ENCODE measurements around the gene ERGIC1. TPM values are rescaled to one million over a fixed set of nuclear protein-coding genes. Genes with fewer than 3 reads are reported as not detected.

Gene ERGIC1
- total RNA-seq, 1 donor from 2014 or later = 105 TPM

GRCh38 chr5:172943906-172944305, 109.9 kb downstream of the ERGIC1 start:
- TF ChIP-seq CTCF (conservative IDR thresholded peaks at IDR 0.05) = no peak
- H3K9me3 Mint-ChIP-seq = no peaks in the 10 kb centered on the region
- H3K4me1 Mint-ChIP-seq (ENCODE audit: unreplicated experiment) = peaks cover 38% of the 10 kb centered on the region
- no peak overlapping the region for H3K27ac Mint-ChIP-seq
- H3K27me3 Mint-ChIP-seq = no peaks in the 10 kb centered on the region
- H3K4me3 Mint-ChIP-seq = no peak overlapping the region
- no peak for DNase-seq (ENCODE audit: extremely low spot score, unreplicated experiment)
- H3K36me3 Mint-ChIP-seq = peaks cover 12% of the 10 kb centered on the region

GRCh38 chr5:172944741-172945140, 110.7 kb downstream of the ERGIC1 start:
- no peaks in the 10 kb centered on the region for H3K9me3 Mint-ChIP-seq
- peaks cover 34% of the 10 kb centered on the region for H3K4me1 Mint-ChIP-seq (ENCODE audit: unreplicated experiment)
- no peak overlapping the region for H3K27ac Mint-ChIP-seq
- no peak for TF ChIP-seq CTCF (conservative IDR thresholded peaks at IDR 0.05)
- no peak overlapping the region for H3K4me3 Mint-ChIP-seq
- peaks cover 12% of the 10 kb centered on the region for H3K36me3 Mint-ChIP-seq
- DNase-seq (ENCODE audit: extremely low spot score, unreplicated experiment) = no peak
- no peaks in the 10 kb centered on the region for H3K27me3 Mint-ChIP-seq

GRCh38 chr5:172945151-172945550, 111.1 kb downstream of the ERGIC1 start:
- TF ChIP-seq CTCF (conservative IDR thresholded peaks at IDR 0.05) = no peak
- H3K9me3 Mint-ChIP-seq = no peaks in the 10 kb centered on the region

GRCh38 chr5:172946146-172946545, 112.1 kb downstream of the ERGIC1 start:
- Mint-ChIP-seq H3K4me3 (no peak overlapping the region), H3K27ac (peak overlapping the region; percentile 43), H3K4me1 (ENCODE audit: unreplicated experiment) (peaks cover 30% of the 10 kb centered on the region), H3K27me3 (no peaks in the 10 kb centered on the region), H3K9me3 (no peaks in the 10 kb centered on the region), H3K36me3 (peaks cover 12% of the 10 kb centered on the region)
- no peak for DNase-seq (ENCODE audit: extremely low spot score, unreplicated experiment)
- no peak for TF ChIP-seq CTCF (conservative IDR thresholded peaks at IDR 0.05)

More at GRCh38 chr5:172945151-172945550, 111.1 kb downstream of the ERGIC1 start:
- H3K4me3 Mint-ChIP-seq = no peak overlapping the region
- H3K4me1 Mint-ChIP-seq (ENCODE audit: unreplicated experiment) = peaks cover 32% of the 10 kb centered on the region
- H3K27ac Mint-ChIP-seq = no peak overlapping the region
- H3K27me3 Mint-ChIP-seq = no peaks in the 10 kb centered on the region
- DNase-seq (ENCODE audit: extremely low spot score, unreplicated experiment) = no peak
- H3K36me3 Mint-ChIP-seq = peaks cover 12% of the 10 kb centered on the region

- Mint-ChIP-seq H3K27me3 (no peaks in the 10 kb centered on the region), H3K36me3 (peaks cover 16% of the 10 kb centered on the region), H3K4me3 (no peak overlapping the region), H3K9me3 (no peaks in the 10 kb centered on the region), H3K4me1 (ENCODE audit: unreplicated experiment) (peaks cover 5% of the 10 kb centered on the region), H3K27ac (no peak overlapping the region)
- no peak for DNase-seq (ENCODE audit: extremely low spot score, unreplicated experiment)
- no peak for TF ChIP-seq CTCF (conservative IDR thresholded peaks at IDR 0.05)
Observed at GRCh38 chr5:172949426-172949825, 115.4 kb downstream of the ERGIC1 start.
